H9 (cell line): ENCODE data around the gene DOCK1. TPM values are rescaled to one million over a fixed set of nuclear protein-coding genes. Genes with fewer than 3 reads are reported as not detected.

Experiments used
- DNase-seq: peaks from one replicate; pipeline ENCODE4 v3.0.0-alpha.2; 2017
- H2AFZ ChIP-seq: one replicate; pipeline ENCODE4 v1.6.1; 2013; ENCODE audit warnings: mild to moderate bottlenecking, low read length, control low read depth, moderate library complexity
- H2AK5ac ChIP-seq: 2 replicates; pipeline ENCODE4 v1.6.1; 2013; ENCODE audit warnings: low read length, control low read depth, mixed read lengths; ENCODE audit not compliant: insufficient read length
- H2BK120ac ChIP-seq: one replicate; pipeline ENCODE4 v1.6.1; 2013; ENCODE audit warnings: low read depth, mild to moderate bottlenecking, low read length, control low read depth, inconsistent platforms; ENCODE audit not compliant: poor library complexity, severe bottlenecking
- H2BK12ac ChIP-seq: 2 replicates; pipeline ENCODE4 v1.6.1; 2013; ENCODE audit warnings: low read length, control low read depth, mixed read lengths, low read depth; ENCODE audit not compliant: insufficient read length
- H2BK15ac ChIP-seq: 2 replicates; pipeline ENCODE4 v1.6.1; 2013; ENCODE audit warnings: low read depth, low read length, control low read depth
- H2BK20ac ChIP-seq: one replicate; pipeline ENCODE4 v1.6.1; 2013; ENCODE audit warnings: low read depth, mild to moderate bottlenecking, low read length, control low read depth, inconsistent platforms; ENCODE audit not compliant: poor library complexity, severe bottlenecking
- H2BK5ac ChIP-seq: 2 replicates; pipeline ENCODE4 v1.6.1; 2013; ENCODE audit warnings: low read length, control low read depth, mixed read lengths; ENCODE audit not compliant: insufficient read length
- H3K14ac ChIP-seq: 2 replicates; pipeline ENCODE4 v1.6.1; 2013; ENCODE audit warnings: low read length, control low read depth; ENCODE audit not compliant: insufficient read depth
- H3K18ac ChIP-seq: 2 replicates; pipeline ENCODE4 v1.6.1; 2013; ENCODE audit warnings: low read depth, mild to moderate bottlenecking, mixed read lengths, low read length, control low read depth; ENCODE audit not compliant: insufficient read length
- H3K23ac ChIP-seq: 2 replicates; pipeline ENCODE4 v1.6.1; 2013; ENCODE audit warnings: low read length, control low read depth, mixed read lengths, low read depth; ENCODE audit not compliant: insufficient read length
- H3K23me2 ChIP-seq: 2 replicates; pipeline ENCODE4 v1.6.1; 2013; ENCODE audit warnings: low read depth, mild to moderate bottlenecking, mixed read lengths, low read length, control low read depth; ENCODE audit not compliant: insufficient read length, poor library complexity, severe bottlenecking
- H3K27ac ChIP-seq: 2 replicates; pipeline ENCODE4 v1.5.1; 2013; ENCODE audit warnings: low read length, control low read depth, mixed read lengths, low read depth; ENCODE audit not compliant: insufficient read length
- H3K27me3 ChIP-seq: 2 replicates; pipeline ENCODE4 v1.6.1; 2013; ENCODE audit warnings: low read length, control low read depth, inconsistent platforms; ENCODE audit not compliant: insufficient read depth
- H3K4ac ChIP-seq: 2 replicates; pipeline ENCODE4 v1.6.1; 2013; ENCODE audit warnings: low read depth, mild to moderate bottlenecking, control low read depth, inconsistent platforms, low read length, moderate library complexity
- H3K4me1 ChIP-seq: 2 replicates; pipeline ENCODE4 v1.6.1; 2013; ENCODE audit warnings: low read length, control low read depth, inconsistent platforms; ENCODE audit not compliant: insufficient read depth
- H3K4me2 ChIP-seq: 2 replicates; pipeline ENCODE4 v1.6.1; 2013; ENCODE audit warnings: low read length, control low read depth, mixed read lengths; ENCODE audit not compliant: insufficient read length, insufficient read depth
- H3K56ac ChIP-seq: 2 replicates; pipeline ENCODE4 v1.6.1; 2013; ENCODE audit warnings: low read depth, mild to moderate bottlenecking, mixed read lengths, low read length, control low read depth; ENCODE audit not compliant: insufficient read length
- H3K79me1 ChIP-seq: 2 replicates; pipeline ENCODE4 v1.6.1; 2013; ENCODE audit warnings: low read depth, mild to moderate bottlenecking, moderate library complexity, low read length, control low read depth, inconsistent platforms; ENCODE audit not compliant: insufficient read depth, poor library complexity, severe bottlenecking
- H3K79me2 ChIP-seq: 2 replicates; pipeline ENCODE4 v1.6.1; 2013; ENCODE audit warnings: low read length, control low read depth, inconsistent platforms; ENCODE audit not compliant: insufficient read depth
- H3K9ac ChIP-seq: 2 replicates; pipeline ENCODE4 v1.6.1; 2013; ENCODE audit warnings: low read length, control low read depth, mixed read lengths; ENCODE audit not compliant: insufficient read length; ENCODE audit errors: extremely low read depth
- H3K9me3 ChIP-seq: one replicate; pipeline ENCODE4 v1.6.1; 2013; ENCODE audit warnings: low read depth, low read length, inconsistent platforms; ENCODE audit not compliant: control insufficient read depth
- H3T11ph ChIP-seq: one replicate; pipeline ENCODE4 v1.6.1; 2013; ENCODE audit warnings: mild to moderate bottlenecking, low read length, control low read depth, inconsistent platforms
- H4K20me1 ChIP-seq: one replicate; pipeline ENCODE4 v1.6.1; 2013; ENCODE audit not compliant: control insufficient read depth, insufficient read length, insufficient read depth
- H4K5ac ChIP-seq: 2 replicates; pipeline ENCODE4 v1.6.1; 2013; ENCODE audit warnings: low read depth, mild to moderate bottlenecking, mixed read lengths, low read length, control low read depth; ENCODE audit not compliant: insufficient read length
- H4K8ac ChIP-seq: replicated peaks from 2 replicates; pipeline ENCODE4 v1.6.1; 2013; ENCODE audit warnings: low read length, control low read depth, mixed read lengths, low read depth; ENCODE audit not compliant: insufficient read length
- H4K91ac ChIP-seq: 2 replicates; pipeline ENCODE4 v1.6.1; 2013; ENCODE audit warnings: low read depth, mild to moderate bottlenecking, moderate library complexity, mixed read lengths, low read length, control low read depth; ENCODE audit not compliant: insufficient read length
- H3K27ac Mint-ChIP-seq, 3 experiments: 2 replicates in 2 of 3; 3 replicates in 1 of 3; pipeline ENCODE4 v1.8.0; 2020 to 2021; ENCODE audit warnings: mixed read lengths in 3 of 3, mild to moderate bottlenecking in 1 of 3, moderate library complexity in 1 of 3
- H3K27me3 Mint-ChIP-seq: 2 replicates; pipeline ENCODE4 v1.8.0; 2021; ENCODE audit warnings: low read depth, mild to moderate bottlenecking, moderate library complexity, mixed read lengths
- H3K36me3 Mint-ChIP-seq, 3 experiments: 2 replicates in 2 of 3; 3 replicates in 1 of 3; pipeline ENCODE4 v1.8.0; 2020 to 2021; ENCODE audit warnings: low read depth in 3 of 3, mixed read lengths in 3 of 3; ENCODE audit not compliant: insufficient read depth in 1 of 3
- H3K4me1 Mint-ChIP-seq, 2 experiments: 2 replicates each; pipeline ENCODE4 v1.8.0; 2020; ENCODE audit warnings: mixed read lengths in 2 of 2
- H3K4me3 Mint-ChIP-seq, 2 experiments: 2 replicates in 1 of 2; 3 replicates in 1 of 2; pipeline ENCODE4 v1.8.0; 2020 to 2021; ENCODE audit warnings: mild to moderate bottlenecking in 2 of 2, mixed read lengths in 2 of 2, moderate library complexity in 1 of 2
- H3K9me3 Mint-ChIP-seq, 2 experiments: 2 replicates in 1 of 2; 3 replicates in 1 of 2; pipeline ENCODE4 v1.8.0; 2020; ENCODE audit warnings: mild to moderate bottlenecking in 2 of 2, mixed read lengths in 2 of 2, moderate library complexity in 1 of 2
- WGBS: extraction: QIAGEN DNeasy Blood & Tissue Kit; methylation state at CpG from one replicate; pipeline ENCODE4 v1.1.7; 2013; ENCODE audit warnings: missing lambda C conversion rate, low lambda C conversion rate, mixed read lengths; ENCODE audit not compliant: insufficient read length; ENCODE audit errors: extremely low coverage; 5-methylcytosine and 5-hydroxymethylcytosine counted together
- total RNA-seq: library from RNA; stranded (reverse); gene quantifications from 2 replicates; pipeline ENCODE4 v1.2.1, GENCODE V29; 2021
- TF ChIP-seq, protein P1 (sequence below): fragments of 200-600 bp; sonication (generic); conservative IDR thresholded peaks from 3 replicates; pipeline ENCODE4 v1.8.0; 2021; ENCODE audit warnings: antibody characterized with exemption, mild to moderate bottlenecking

Gene DOCK1
- total RNA-seq, 1 experiment from 2014 or later = 57.0 TPM

DNA sequence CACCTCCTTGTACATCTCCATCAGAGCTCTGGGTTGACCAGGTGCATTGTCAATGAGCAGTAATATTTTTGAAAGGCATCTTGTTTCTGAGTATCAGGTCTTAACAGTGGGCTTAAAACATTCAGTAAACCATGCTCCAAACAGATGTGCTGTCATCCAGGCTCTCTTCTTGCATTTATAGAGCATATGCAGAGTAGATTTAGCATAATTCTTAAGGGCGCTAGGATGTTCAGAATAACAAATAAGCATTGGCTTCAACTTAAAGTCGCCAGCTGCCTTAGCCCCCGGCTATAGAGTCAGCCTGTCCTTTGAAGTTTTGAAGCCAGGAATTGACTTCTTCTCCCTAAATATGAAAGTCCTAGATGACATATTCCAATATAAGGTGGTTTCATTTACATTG is 421.7 kb downstream of the DOCK1 start:
- Mint-ChIP-seq H3K36me3 (no peaks in the 10 kb centered on the region), H3K9me3 (no peaks in the 10 kb centered on the region), H3K27me3 (no peaks in the 10 kb centered on the region), H3K4me1 (no peaks in the 10 kb centered on the region), H3K27ac (no peak overlapping the region), H3K4me3 (no peak overlapping the region)
- H4K5ac ChIP-seq = no peak overlapping the region
- no peak overlapping the region for H2BK20ac ChIP-seq
- no peak overlapping the region for H3K9ac ChIP-seq
- no peaks in the 10 kb centered on the region for H3K23me2 ChIP-seq
- no peak overlapping the region for H3K4me2 ChIP-seq
- H3K14ac ChIP-seq = no peak overlapping the region
- no peak overlapping the region for H2AK5ac ChIP-seq
- H3K79me1 ChIP-seq = no peaks in the 10 kb centered on the region
- no peak overlapping the region for H3K56ac ChIP-seq
- no peak overlapping the region for H3K4ac ChIP-seq
- H2BK120ac ChIP-seq = no peak overlapping the region
- H3K4me1 ChIP-seq = no peaks in the 10 kb centered on the region
- no peak overlapping the region for H3K27ac ChIP-seq
- no peak overlapping the region for H3T11ph ChIP-seq
- H4K20me1 ChIP-seq = no peaks in the 10 kb centered on the region
- H2AFZ ChIP-seq = no peak overlapping the region
- H3K9me3 ChIP-seq = no peaks in the 10 kb centered on the region
- no peak overlapping the region for H3K18ac ChIP-seq
- H4K91ac ChIP-seq = no peak overlapping the region
- TF ChIP-seq, protein P1, sequence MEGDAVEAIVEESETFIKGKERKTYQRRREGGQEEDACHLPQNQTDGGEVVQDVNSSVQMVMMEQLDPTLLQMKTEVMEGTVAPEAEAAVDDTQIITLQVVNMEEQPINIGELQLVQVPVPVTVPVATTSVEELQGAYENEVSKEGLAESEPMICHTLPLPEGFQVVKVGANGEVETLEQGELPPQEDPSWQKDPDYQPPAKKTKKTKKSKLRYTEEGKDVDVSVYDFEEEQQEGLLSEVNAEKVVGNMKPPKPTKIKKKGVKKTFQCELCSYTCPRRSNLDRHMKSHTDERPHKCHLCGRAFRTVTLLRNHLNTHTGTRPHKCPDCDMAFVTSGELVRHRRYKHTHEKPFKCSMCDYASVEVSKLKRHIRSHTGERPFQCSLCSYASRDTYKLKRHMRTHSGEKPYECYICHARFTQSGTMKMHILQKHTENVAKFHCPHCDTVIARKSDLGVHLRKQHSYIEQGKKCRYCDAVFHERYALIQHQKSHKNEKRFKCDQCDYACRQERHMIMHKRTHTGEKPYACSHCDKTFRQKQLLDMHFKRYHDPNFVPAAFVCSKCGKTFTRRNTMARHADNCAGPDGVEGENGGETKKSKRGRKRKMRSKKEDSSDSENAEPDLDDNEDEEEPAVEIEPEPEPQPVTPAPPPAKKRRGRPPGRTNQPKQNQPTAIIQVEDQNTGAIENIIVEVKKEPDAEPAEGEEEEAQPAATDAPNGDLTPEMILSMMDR = no peak
- DNase-seq = no peak
- H3K79me2 ChIP-seq = no peaks in the 10 kb centered on the region
- no peak overlapping the region for H2BK12ac ChIP-seq
- no peaks in the 10 kb centered on the region for H3K27me3 ChIP-seq
- WGBS = no CpG with 5 or more reads among the region's 3 CpGs
- no peak overlapping the region for H2BK5ac ChIP-seq
- no peak overlapping the region for H3K23ac ChIP-seq
- no peak overlapping the region for H4K8ac ChIP-seq
- H2BK15ac ChIP-seq = no peak overlapping the region
